Uterus (tissue), 4 donors: ENCODE results near the gene SRCAP. TPM values are rescaled to one million over a fixed set of nuclear protein-coding genes. Genes with fewer than 3 reads are reported as not detected.

Experiments used
- DNase-seq, 2 donors: peaks; one replicate each; pipeline ENCODE4 v3.0.0-alpha.2; 2019 to 2020
- H3K27ac ChIP-seq, 2 donors: fragments of 200-600 bp; sonication (generic); 1 replicate in 1 of 2; 2 replicates in 1 of 2; pipeline ENCODE4 v1.5.1; 2016 to 2018
- H3K27me3 ChIP-seq, 2 donors: fragments of 200-600 bp; sonication (generic); one replicate each; pipeline ENCODE4 v1.5.1; 2018 to 2019; ENCODE audit warnings: control low read depth in 1 of 2
- H3K36me3 ChIP-seq, 2 donors: fragments of 200-600 bp; sonication (generic); one replicate each; pipeline ENCODE4 v1.5.1; 2019; ENCODE audit warnings: control low read depth in 1 of 2
- H3K4me1 ChIP-seq, 2 donors: fragments of 200-600 bp; sonication (generic); one replicate each; pipeline ENCODE4 v1.5.1; 2018 to 2019; ENCODE audit warnings: control low read depth in 1 of 2
- H3K4me3 ChIP-seq, 2 donors: fragments of 200-600 bp; sonication (generic); 1 replicate in 1 of 2; 2 replicates in 1 of 2; pipeline ENCODE4 v1.5.1; 2018 to 2019; ENCODE audit warnings: mild to moderate bottlenecking in 1 of 2
- H3K9me3 ChIP-seq, 2 donors: fragments of 200-600 bp; sonication (generic); one replicate each; pipeline ENCODE4 v1.5.1; 2019; ENCODE audit warnings: control low read depth in 1 of 2
- CTCF ChIP-seq, 4 experiments: fragments of 200-600 bp in 2 of 4; fragments of 450-650 bp in 2 of 4; sonication (generic) in 2 of 4; IDR thresholded peaks; one replicate each; pipeline ENCODE4 v1.5.1; 2016 to 2019; ENCODE audit warnings: antibody characterized with exemption in 4 of 4, mild to moderate bottlenecking in 2 of 4, moderate library complexity in 1 of 4
- POLR2A ChIP-seq, 2 donors: fragments of 450-650 bp; IDR thresholded peaks; one replicate each; pipeline ENCODE4 v1.6.1; 2016; ENCODE audit warnings: antibody characterized with exemption in 2 of 2, mild to moderate bottlenecking in 1 of 2, moderate library complexity in 1 of 2
- intact Hi-C: fragments of 100-400 bp; cut with DNase I; formaldehyde crosslinking; loops from one replicate; pipeline ENCODE4 v1.15.1; 2023; ENCODE audit warnings: low total_unique reads
- total RNA-seq, 4 donors: library from RNA; depleted of rRNA in 3 of 4; stranded (reverse); fragments of >200 nt in 3 of 4; gene quantifications; one replicate each; pipeline versions ENCODE4 v1.1.0 to v1.2.4, GENCODE V29; 2014 to 2023
- donor health status: DM: yes; HTN: yes; CAD: no.

The SRCAP gene
- total RNA-seq, 4 donors from 2014 or later: 5.6 to 80.7 (median 26.0) TPM

GRCh38 chr16:30721606-30722005, 22.6 kb downstream of the SRCAP start:
- intact Hi-C loops: no loop called here
- no peaks in the 10 kb centered on the region for H3K36me3 ChIP-seq
- TF ChIP-seq POLR2A (IDR thresholded peaks at IDR 0.05) (no peak), CTCF (IDR thresholded peaks at IDR 0.05) (no peak)

GRCh38 chr16:30722443-30722842, 23.5 kb downstream of the SRCAP start:
- Histone ChIP-seq H3K27me3 (no peaks in the 10 kb centered on the region), H3K27ac (no peak overlapping the region), H3K9me3 (no peaks in the 10 kb centered on the region), H3K36me3 (no peaks in the 10 kb centered on the region), H3K4me3 (no peak overlapping the region), H3K4me1 (no peaks in the 10 kb centered on the region)
- TF ChIP-seq POLR2A (IDR thresholded peaks at IDR 0.05) (no peak), CTCF (IDR thresholded peaks at IDR 0.05) (no peak)
- no peak for DNase-seq
- intact Hi-C loops: no loop called here

More at GRCh38 chr16:30721606-30722005, 22.6 kb downstream of the SRCAP start:
- no peak overlapping the region for H3K27ac ChIP-seq
- DNase-seq: no peak
- no peaks in the 10 kb centered on the region for H3K4me1 ChIP-seq
- no peaks in the 10 kb centered on the region for H3K9me3 ChIP-seq
- H3K27me3 ChIP-seq: no peaks in the 10 kb centered on the region
- no peak overlapping the region for H3K4me3 ChIP-seq

- intact Hi-C loops: no loop called here
- TF ChIP-seq POLR2A (IDR thresholded peaks at IDR 0.05): no peak
- no peak for TF ChIP-seq CTCF (IDR thresholded peaks at IDR 0.05)
- Histone ChIP-seq H3K4me1 (no peaks in the 10 kb centered on the region), H3K36me3 (no peaks in the 10 kb centered on the region), H3K9me3 (no peaks in the 10 kb centered on the region), H3K27me3 (no peaks in the 10 kb centered on the region), H3K27ac (no peak overlapping the region), H3K4me3 (no peak overlapping the region)
- no peak for DNase-seq
Observed at GRCh38 chr16:30722916-30723315, 23.9 kb downstream of the SRCAP start.

GRCh38 chr16:30723725-30724355, 24.9 kb downstream of the SRCAP start:
- no peak overlapping the region for H3K27ac ChIP-seq
- no peaks in the 10 kb centered on the region for H3K9me3 ChIP-seq
- H3K4me1 ChIP-seq: no peaks in the 10 kb centered on the region
- H3K27me3 ChIP-seq: no peaks in the 10 kb centered on the region
- no peak for DNase-seq
- TF ChIP-seq CTCF (IDR thresholded peaks at IDR 0.05): no peak
- TF ChIP-seq POLR2A (IDR thresholded peaks at IDR 0.05): no peak
- no peak overlapping the region for H3K4me3 ChIP-seq
- H3K36me3 ChIP-seq: no peaks in the 10 kb centered on the region
- intact Hi-C loops: no loop called here

GRCh38 chr16:30724641-30725417, 25.9 kb downstream of the SRCAP start:
- TF ChIP-seq POLR2A (IDR thresholded peaks at IDR 0.05) (no peak), CTCF (IDR thresholded peaks at IDR 0.05) (no peak)
- Histone ChIP-seq H3K27ac (no peak overlapping the region), H3K27me3 (no peaks in the 10 kb centered on the region), H3K9me3 (no peaks in the 10 kb centered on the region), H3K4me3 (no peak overlapping the region), H3K4me1 (no peaks in the 10 kb centered on the region), H3K36me3 (no peaks in the 10 kb centered on the region)
- intact Hi-C loops: no loop called here
- no peak for DNase-seq
